Endothelial cell of umbilical vein (primary cell): ENCODE results near the gene ZMYND11. TPM values are rescaled to one million over a fixed set of nuclear protein-coding genes. Genes with fewer than 3 reads are reported as not detected.

Experiments
- BruUV-seq: library from RNA; stranded (reverse); fragments of 400-500 nt; replicated peaks from 2 replicates; lab custom pipeline; 2021; lab: Mats Ljungman, UMichigan
- CTCF ChIA-PET: fragments of 300-600, 350-600 bp; sonication (Branson Sonifier 250); formaldehyde crosslinking; loops from one replicate; lab custom pipeline; 2021; ENCODE audit warnings: antibody characterized with exemption, inconsistent platforms; lab: Charles Lee
- POLR2A ChIA-PET: fragments of 300-600, 350-600 bp; sonication (Branson Sonifier 250); formaldehyde crosslinking; loops from one replicate; lab custom pipeline; 2021; ENCODE audit warnings: antibody characterized with exemption, inconsistent platforms; lab: Charles Lee
- DNase-seq: peaks from one replicate; pipeline ENCODE4 v3.0.0-alpha.2; 2011; ENCODE audit warnings: low read depth, low spot score
- FAIRE-seq: peaks from 2 replicates; lab custom pipeline; 2011; peaks lifted over from hg19 to GRCh38; lab: Jason Lieb, UNC
- H2AFZ ChIP-seq: 2 replicates; pipeline ENCODE4 v1.6.0; 2012; ENCODE audit warnings: low read depth, low read length, control low read depth, inconsistent platforms
- H3K27ac ChIP-seq: 2 replicates; pipeline ENCODE4 v1.5.1; 2011; ENCODE audit warnings: low read depth, mild to moderate bottlenecking, control low read depth, low read length, moderate library complexity; ENCODE audit not compliant: insufficient read depth
- H3K27me3 ChIP-seq, 2 experiments: 2 replicates each; pipeline versions ENCODE4 v1.6.0 to v1.6.1; 2011; ENCODE audit warnings: low read length in 2 of 2, mixed read lengths in 1 of 2; ENCODE audit not compliant: control insufficient read depth in 2 of 2, insufficient read depth in 2 of 2
- H3K36me3 ChIP-seq, 2 experiments: 2 replicates in 1 of 2; 3 replicates in 1 of 2; pipeline ENCODE4 v1.5.1; 2011; ENCODE audit warnings: low read length in 2 of 2, mild to moderate bottlenecking in 1 of 2, moderate library complexity in 1 of 2; ENCODE audit not compliant: control insufficient read depth in 2 of 2, insufficient read depth in 2 of 2; ENCODE audit errors: extremely low read depth in 1 of 2
- H3K4me1 ChIP-seq: 3 replicates; pipeline ENCODE4 v1.5.1; 2011; ENCODE audit warnings: mild to moderate bottlenecking, low read length; ENCODE audit not compliant: control insufficient read depth, insufficient read depth; ENCODE audit errors: extremely low read depth
- H3K4me2 ChIP-seq: 2 replicates; pipeline ENCODE4 v1.6.1; 2011; ENCODE audit warnings: low read length, control low read depth, mixed read lengths; ENCODE audit not compliant: insufficient read depth
- H3K4me3 ChIP-seq, 3 experiments: fragments of 200-600 bp in 1 of 3; sonication (generic), shearing (Covaris generic) in 1 of 3; replicated peaks in 1 of 3; 2 replicates each; pipeline ENCODE4 v1.5.1; 2011 to 2016; ENCODE audit warnings: control low read depth in 3 of 3, low read length in 3 of 3, mild to moderate bottlenecking in 2 of 3, inconsistent platforms in 1 of 3, low read depth in 1 of 3, moderate library complexity in 1 of 3; ENCODE audit not compliant: insufficient read depth in 1 of 3
- H3K79me2 ChIP-seq: 2 replicates; pipeline ENCODE4 v1.6.0; 2012; ENCODE audit warnings: low read length, inconsistent platforms; ENCODE audit not compliant: control insufficient read depth, insufficient read depth
- H3K9ac ChIP-seq: replicated peaks from 2 replicates; pipeline ENCODE3; 2011; ENCODE audit warnings: low read length, control low read depth; ENCODE audit not compliant: insufficient read depth; ENCODE audit errors: extremely low read depth
- H3K9me1 ChIP-seq: replicated peaks from 3 replicates; pipeline ENCODE4 v1.6.0; 2011; ENCODE audit warnings: mild to moderate bottlenecking, low read length; ENCODE audit not compliant: control insufficient read depth, insufficient read depth; ENCODE audit errors: extremely low read depth
- H3K9me3 ChIP-seq: replicated peaks from 2 replicates; pipeline ENCODE4 v1.5.1; 2012; ENCODE audit warnings: low read length, inconsistent platforms; ENCODE audit not compliant: control insufficient read depth, insufficient read depth
- H4K20me1 ChIP-seq: replicated peaks from 2 replicates; pipeline ENCODE3; 2011; ENCODE audit warnings: mild to moderate bottlenecking, low read length; ENCODE audit not compliant: control insufficient read depth, insufficient read depth; ENCODE audit errors: extremely low read depth
- CTCF ChIP-seq, 2 donors: IDR thresholded peaks; 1 replicate in 1 of 2; 2 replicates in 1 of 2; pipeline ENCODE4 v1.5.1; 2011; ENCODE audit warnings: low read length in 2 of 2, mild to moderate bottlenecking in 2 of 2, moderate library complexity in 2 of 2, control low read depth in 1 of 2, inconsistent platforms in 1 of 2, low read depth in 1 of 2; ENCODE audit not compliant: insufficient read depth in 1 of 2; ENCODE audit errors: extremely low read depth in 1 of 2
- EZH2 ChIP-seq: IDR thresholded peaks from 2 replicates; pipeline ENCODE4 v1.6.1; 2012; ENCODE audit warnings: borderline replicate concordance, low read depth, mild to moderate bottlenecking, moderate library complexity, low read length, inconsistent platforms; ENCODE audit not compliant: severe bottlenecking
- FOS ChIP-seq: IDR thresholded peaks from 2 replicates; pipeline ENCODE4 v1.6.1; 2011; ENCODE audit warnings: mild to moderate bottlenecking, low read length, moderate library complexity, borderline replicate concordance; ENCODE audit not compliant: insufficient read depth
- GATA2 ChIP-seq: IDR thresholded peaks from 2 replicates; pipeline ENCODE4 v1.7.0; 2011; ENCODE audit warnings: low read depth, mild to moderate bottlenecking, moderate library complexity, mixed read lengths, low read length; ENCODE audit not compliant: insufficient read length, insufficient read depth
- JUN ChIP-seq: IDR thresholded peaks from 2 replicates; pipeline ENCODE4 v1.6.1; 2011; ENCODE audit warnings: borderline replicate concordance, low read depth; ENCODE audit not compliant: insufficient read length, insufficient read depth
- MAX ChIP-seq: IDR thresholded peaks from 2 replicates; pipeline ENCODE4 v1.6.1; 2011; ENCODE audit not compliant: insufficient read depth, insufficient read length
- MYC ChIP-seq: IDR thresholded peaks from one replicate; pipeline ENCODE4 v1.6.1; 2011; ENCODE audit warnings: mild to moderate bottlenecking, low read depth, low read length
- POLR2A ChIP-seq: IDR thresholded peaks from 2 replicates; pipeline ENCODE4 v1.6.1; 2012; ENCODE audit warnings: low read depth, mild to moderate bottlenecking, control low read depth, low read length
- POLR2AphosphoS5 ChIP-seq: IDR thresholded peaks from 2 replicates; pipeline ENCODE4 v1.6.1; 2012; ENCODE audit warnings: low read depth, mild to moderate bottlenecking, control low read depth, low read length, moderate library complexity; ENCODE audit not compliant: insufficient read depth
- dilution Hi-C: fragments of 300-500 bp; cut with MboI; formaldehyde crosslinking; loops from one replicate; pipeline ENCODE4 v1.15.0; 2019; ENCODE audit warnings: low sequenced_read_pairs; ENCODE audit not compliant: extremely low pct_ligation_motif_present
- intact Hi-C: fragments of 100-400 bp; cut with micrococcal nuclease; formaldehyde crosslinking; loops from one replicate; pipeline ENCODE4 v1.10.0; 2022
- polyA plus RNA-seq, 4 experiments: library from polyadenylated mRNA; depleted of rRNA in 3 of 4; stranded (reverse) in 3 of 4; unstranded in 1 of 4; fragments of >200 nt; gene quantifications; 2 replicates each; pipeline versions ENCODE4 v1.2.1 to v1.2.3, GENCODE V29; 2011 to 2012; ENCODE audit warnings: missing spikeins in 1 of 4
- total RNA-seq: library from RNA; stranded (reverse); gene quantifications from 2 replicates; pipeline ENCODE4 v1.2.3, GENCODE V29; 2021

ZMYND11 gene
- total and polyA plus RNA-seq, 2 donors (not counting 3 experiments of a cell fraction or from before 2014, with no cell fraction given), result 17.0 to 56.0 TPM

GRCh38 chr10:279655-280054 is 144.4 kb downstream of the ZMYND11 start:
- TF ChIP-seq GATA2 (no peak), FOS (no peak), MYC (no peak), POLR2A (no peak), POLR2AphosphoS5 (no peak)
- H3K9me3 ChIP-seq, result no peaks in the 10 kb centered on the region
- no peaks in the 10 kb centered on the region for H3K79me2 ChIP-seq
- H3K9me1 ChIP-seq, result no peaks in the 10 kb centered on the region
- DNase-seq (no peak), FAIRE-seq (no peak)
- H4K20me1 ChIP-seq, result no peaks in the 10 kb centered on the region
- dilution Hi-C loops (no loop called here), intact Hi-C loops (no loop called here)
- no peak overlapping the region for H3K9ac ChIP-seq
- no peaks in the 10 kb centered on the region for H3K4me1 ChIP-seq
- H2AFZ ChIP-seq, result no peak overlapping the region
- H3K36me3 ChIP-seq, result no peaks in the 10 kb centered on the region
- BruUV-seq, result no TSS peak
- H3K27ac ChIP-seq, result no peak overlapping the region
- H3K4me3 ChIP-seq, result no peak overlapping the region
- H3K4me2 ChIP-seq, result no peak overlapping the region
- ChIA-PET POLR2A (no interaction called here), CTCF (no interaction called here)
- no peaks in the 10 kb centered on the region for H3K27me3 ChIP-seq

GRCh38 chr10:282294-283139 is 147.3 kb downstream of the ZMYND11 start:
- dilution Hi-C loops, result no loop called here
- POLR2A ChIA-PET, result no interaction called here
- DNase-seq, result no peak

More at GRCh38 chr10:282294-283139, 147.3 kb downstream of the ZMYND11 start:
- H3K9me1 ChIP-seq, result no peaks in the 10 kb centered on the region
- BruUV-seq, result no TSS peak
- no peak overlapping the region for H3K4me2 ChIP-seq
- CTCF ChIA-PET, result no interaction called here
- H2AFZ ChIP-seq, result no peak overlapping the region
- H3K4me3 ChIP-seq, result no peak overlapping the region
- no peak for FAIRE-seq
- H3K4me1 ChIP-seq, result no peaks in the 10 kb centered on the region
- no peaks in the 10 kb centered on the region for H3K36me3 ChIP-seq
- H3K9ac ChIP-seq, result no peak overlapping the region
- H3K79me2 ChIP-seq, result no peaks in the 10 kb centered on the region
- H4K20me1 ChIP-seq, result no peaks in the 10 kb centered on the region
- no peaks in the 10 kb centered on the region for H3K9me3 ChIP-seq
- TF ChIP-seq MYC (no peak), POLR2AphosphoS5 (no peak), FOS (no peak), GATA2 (no peak), MAX (no peak), JUN (no peak), POLR2A (no peak), EZH2 (no peak), CTCF (IDR thresholded peaks at IDR 0.05; ENCODE audit: extremely low read depth in 1 of 2, insufficient read depth in 1 of 2, low read depth in 1 of 2, low read length in 2 of 2) (no peak)
- H3K27me3 ChIP-seq, result no peaks in the 10 kb centered on the region
- intact Hi-C loops, result no loop called here
- H3K27ac ChIP-seq, result no peak overlapping the region
